Prostate gland (tissue), 2 donors: ENCODE measurements around the gene ACVR1C.
"Not testable (repeated sequence)": the region's sequence is repeated elsewhere in the genome, so short reads cannot be mapped to it uniquely, and the experiment has no call there.

Source experiments
- POLR2A ChIP-seq: fragments of 450-650 bp; IDR thresholded peaks from one replicate; pipeline ENCODE4 v1.6.1; 2016; ENCODE audit warnings: antibody characterized with exemption, mild to moderate bottlenecking
- TF ChIP-seq, protein P1 (sequence below), 4 experiments: fragments of 200-600 bp in 2 of 4; fragments of 450-650 bp in 2 of 4; sonication (generic) in 2 of 4; IDR thresholded peaks; 1 replicate in 3 of 4; 2 replicates in 1 of 4; pipeline ENCODE4 v1.5.1; 2016 to 2019; ENCODE audit warnings: antibody characterized with exemption in 4 of 4, mild to moderate bottlenecking in 2 of 4, moderate library complexity in 2 of 4

DNA sequence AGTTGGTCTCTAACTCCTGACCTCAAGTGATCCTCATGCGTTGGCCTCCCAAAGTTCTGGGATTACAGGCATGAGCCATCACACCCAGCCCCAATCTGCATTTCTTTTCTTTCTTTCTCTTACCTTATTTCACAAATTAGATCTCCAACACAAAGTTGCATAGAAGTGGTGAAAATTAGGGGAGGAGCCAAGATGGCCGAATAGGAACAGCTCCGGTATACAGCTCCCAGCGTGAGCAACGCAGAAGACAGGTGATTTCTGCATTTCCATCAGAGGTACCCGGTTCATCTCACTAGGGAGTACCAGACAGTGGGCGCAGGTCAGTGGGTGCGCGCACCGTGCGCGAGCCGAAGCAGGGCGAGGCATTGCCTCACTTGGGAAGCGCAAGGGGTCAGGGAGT, 113.7 kb downstream of the ACVR1C start:
- TF ChIP-seq, protein P1, sequence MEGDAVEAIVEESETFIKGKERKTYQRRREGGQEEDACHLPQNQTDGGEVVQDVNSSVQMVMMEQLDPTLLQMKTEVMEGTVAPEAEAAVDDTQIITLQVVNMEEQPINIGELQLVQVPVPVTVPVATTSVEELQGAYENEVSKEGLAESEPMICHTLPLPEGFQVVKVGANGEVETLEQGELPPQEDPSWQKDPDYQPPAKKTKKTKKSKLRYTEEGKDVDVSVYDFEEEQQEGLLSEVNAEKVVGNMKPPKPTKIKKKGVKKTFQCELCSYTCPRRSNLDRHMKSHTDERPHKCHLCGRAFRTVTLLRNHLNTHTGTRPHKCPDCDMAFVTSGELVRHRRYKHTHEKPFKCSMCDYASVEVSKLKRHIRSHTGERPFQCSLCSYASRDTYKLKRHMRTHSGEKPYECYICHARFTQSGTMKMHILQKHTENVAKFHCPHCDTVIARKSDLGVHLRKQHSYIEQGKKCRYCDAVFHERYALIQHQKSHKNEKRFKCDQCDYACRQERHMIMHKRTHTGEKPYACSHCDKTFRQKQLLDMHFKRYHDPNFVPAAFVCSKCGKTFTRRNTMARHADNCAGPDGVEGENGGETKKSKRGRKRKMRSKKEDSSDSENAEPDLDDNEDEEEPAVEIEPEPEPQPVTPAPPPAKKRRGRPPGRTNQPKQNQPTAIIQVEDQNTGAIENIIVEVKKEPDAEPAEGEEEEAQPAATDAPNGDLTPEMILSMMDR (IDR thresholded peaks at IDR 0.05) = not testable (repeated sequence)
- TF ChIP-seq POLR2A = not testable (repeated sequence)
